HG03108 (cell line): ENCODE measurements around the gene PSMD2.

Source experiments
- ATAC-seq: cut with Tn5 transposase; IDR thresholded peaks from one replicate; pipeline ENCODE4 v1.9.1; 2021; ENCODE audit warnings: moderate library complexity; ENCODE audit not compliant: unreplicated experiment

Gene PSMD2

DNA sequence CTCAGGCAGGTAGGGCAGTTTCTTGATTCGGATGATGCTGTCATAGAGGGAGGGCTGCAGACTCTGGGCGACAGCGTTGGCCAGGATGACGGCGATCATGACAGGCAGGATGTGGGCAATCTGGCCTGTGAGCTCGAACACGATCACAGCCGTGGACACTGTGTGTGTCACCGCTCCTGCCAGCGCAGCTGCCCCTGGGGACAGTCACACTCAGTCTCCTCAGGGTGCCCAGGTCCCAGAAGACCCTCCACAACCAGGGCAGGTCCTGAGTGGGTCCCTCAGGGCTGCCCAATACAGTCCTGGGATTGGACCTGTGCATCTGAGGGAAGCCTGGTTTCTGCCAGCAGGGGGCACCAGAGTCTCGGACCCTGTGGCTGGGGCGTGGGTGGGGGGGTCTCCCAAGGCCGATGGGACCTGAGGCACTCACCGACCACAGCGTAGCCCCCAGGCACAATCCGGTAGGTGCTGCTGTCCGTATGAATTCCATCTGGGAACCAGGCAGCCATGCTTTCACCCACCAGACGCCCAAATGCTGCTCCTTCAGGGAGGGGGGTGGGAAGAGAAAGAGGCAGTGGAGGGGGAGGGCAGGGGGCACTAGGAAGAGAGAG, 55.2 kb downstream of the PSMD2 start:
- ATAC-seq: no peak

DNA sequence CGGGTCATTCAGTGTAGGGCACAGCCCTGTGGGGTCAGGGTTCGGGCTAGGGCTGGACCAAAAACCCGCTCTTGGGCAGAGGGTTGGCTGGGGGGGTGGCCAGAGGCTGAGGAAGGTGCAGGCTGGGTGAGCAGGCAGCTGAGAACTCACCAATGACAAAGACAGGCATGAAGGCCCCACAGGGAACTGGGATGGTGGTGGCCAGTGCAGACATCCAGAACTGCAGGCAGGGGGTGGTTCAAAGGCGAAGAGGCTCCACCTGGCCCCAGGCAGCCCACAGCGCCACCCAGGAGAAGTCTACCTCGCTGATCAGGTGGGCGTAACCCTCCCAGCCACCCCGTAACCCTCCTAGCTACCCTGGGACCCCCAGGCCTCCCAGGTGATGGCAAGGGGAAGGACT, 55.7 kb downstream of the PSMD2 start:
- no peak for ATAC-seq

DNA sequence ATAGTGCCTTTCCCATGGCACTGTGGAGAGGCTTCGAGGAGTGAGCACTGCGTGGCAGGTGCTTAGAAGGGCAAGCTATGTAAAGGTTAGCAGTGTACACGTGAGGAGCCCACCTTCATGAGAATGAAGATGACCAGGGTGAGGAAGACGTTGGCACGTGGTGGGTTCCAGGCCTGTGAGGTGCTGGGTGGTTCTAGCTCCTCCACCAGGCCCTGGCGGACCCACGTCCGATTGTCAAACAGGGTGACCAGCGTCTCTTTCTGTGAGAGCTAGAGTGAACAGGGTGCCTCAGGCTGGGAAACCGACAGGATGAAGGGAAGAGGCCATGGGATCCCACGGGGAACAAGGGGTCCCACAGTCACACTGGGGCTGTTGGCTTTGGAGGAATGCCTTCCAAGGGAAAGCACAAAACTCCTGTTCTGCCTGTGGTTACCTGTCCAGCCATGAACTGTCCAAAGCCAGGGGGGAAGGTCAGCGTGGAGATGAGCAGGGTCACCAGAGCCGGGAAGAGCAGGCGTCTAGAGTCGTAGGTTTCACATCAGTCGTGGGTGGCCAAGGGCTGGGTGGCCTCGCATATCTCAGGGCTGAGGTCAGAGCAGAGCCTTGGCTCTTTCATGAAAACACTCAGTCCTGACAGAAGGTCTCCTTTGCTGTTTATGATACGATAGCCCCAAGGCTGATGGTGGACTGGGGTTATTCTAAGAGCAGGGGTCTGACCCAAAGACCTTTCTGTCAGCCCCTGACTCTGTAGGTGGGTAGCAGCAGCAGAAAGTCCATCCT, 56.4 kb downstream of the PSMD2 start:
- ATAC-seq: no peak

DNA sequence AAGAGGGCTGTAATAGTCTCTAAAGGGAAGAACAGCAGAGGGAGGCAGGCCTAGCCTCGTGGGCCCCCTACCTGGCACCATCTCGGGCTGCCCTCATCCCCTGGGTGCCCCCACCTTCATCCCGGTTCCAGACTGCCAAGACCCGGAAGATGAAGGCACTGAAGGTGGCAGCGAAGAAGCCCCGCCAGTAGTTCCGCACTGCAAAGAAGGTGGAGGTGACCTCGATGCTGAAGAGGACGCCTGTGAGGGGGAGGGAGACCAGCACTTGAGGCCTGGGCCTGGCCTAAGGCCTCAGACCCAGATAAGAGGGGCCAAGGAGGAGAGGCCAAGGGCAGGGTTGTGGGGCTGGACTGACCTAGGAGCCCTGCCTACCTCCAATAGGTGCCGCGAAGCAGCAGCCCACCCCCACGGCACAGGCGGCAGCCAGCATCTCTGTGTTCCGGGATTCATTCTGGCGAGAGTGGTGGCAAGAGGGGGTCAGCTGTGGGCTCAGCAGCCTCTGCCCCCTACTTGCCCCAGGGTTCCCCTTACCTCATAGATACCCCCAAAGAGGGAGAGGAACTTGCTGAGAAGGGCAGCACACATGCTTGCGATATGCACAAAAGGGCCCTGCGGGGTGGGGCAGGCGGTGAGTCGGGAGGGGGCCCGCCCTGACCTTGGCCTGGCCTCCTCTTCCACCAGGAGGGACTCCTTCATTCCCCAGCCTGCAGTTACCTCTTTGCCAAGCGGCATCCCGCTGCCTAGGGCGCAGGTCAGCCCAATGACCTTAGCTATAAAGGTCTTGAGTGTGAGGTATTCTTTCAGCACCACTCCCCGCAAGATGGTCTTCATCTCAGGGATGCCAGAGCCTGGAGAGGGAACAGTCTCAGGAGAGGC, 58.4 kb downstream of the PSMD2 start:
- ATAC-seq: no peak

DNA sequence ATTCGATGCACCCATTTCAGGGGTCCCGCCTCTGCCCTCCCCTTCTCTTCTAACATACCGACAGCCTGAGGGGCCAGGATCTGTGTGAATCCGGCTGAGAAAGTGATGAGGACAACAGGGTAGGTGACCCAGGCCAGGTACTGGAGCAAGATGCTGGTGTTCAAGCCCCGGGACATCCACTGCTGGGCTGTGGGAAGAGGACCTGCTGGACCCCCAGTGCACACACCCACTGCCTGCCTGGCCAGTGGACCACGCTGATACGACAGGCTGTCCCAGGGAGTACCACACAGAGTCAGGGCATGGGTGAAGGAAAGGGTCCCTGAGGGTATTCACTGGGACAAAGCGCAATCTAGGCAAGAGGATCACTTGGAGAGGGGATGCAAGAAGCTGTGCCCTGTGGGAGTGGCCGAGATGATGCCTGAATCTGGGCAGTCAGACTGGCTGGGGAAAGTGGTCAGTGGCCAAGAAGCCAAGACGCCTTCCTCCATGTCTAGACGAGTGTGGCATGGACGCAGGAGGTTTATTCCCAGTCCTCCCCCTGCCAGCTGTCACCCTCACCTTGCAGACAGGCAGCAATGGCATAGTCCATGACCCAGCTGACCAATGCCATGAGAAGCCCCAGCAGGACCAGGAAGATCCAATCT, 59.2 kb downstream of the PSMD2 start:
- ATAC-seq: no peak
